HT1080 (cell line): ENCODE data around the gene MTA1. TPM values are rescaled to one million over a fixed set of nuclear protein-coding genes. Genes with fewer than 3 reads are reported as not detected.

ENCODE experiments used
- DNase-seq: peaks from one replicate; pipeline ENCODE4 v3.0.0-alpha.2; 2015; ENCODE audit warnings: low read depth
- total RNA-seq: library from RNA; depleted of rRNA; stranded (reverse); fragments of >200 nt; shearing (Covaris generic); gene quantifications from 2 replicates; pipeline ENCODE4 v1.2.3, GENCODE V29; 2014

MTA1 gene
- total RNA-seq, 1 experiment from 2014 or later, result 78.4 TPM

- no peak for DNase-seq
Observed at GRCh38 chr14:105485739-105486162, 66.1 kb downstream of the MTA1 start.

DNA sequence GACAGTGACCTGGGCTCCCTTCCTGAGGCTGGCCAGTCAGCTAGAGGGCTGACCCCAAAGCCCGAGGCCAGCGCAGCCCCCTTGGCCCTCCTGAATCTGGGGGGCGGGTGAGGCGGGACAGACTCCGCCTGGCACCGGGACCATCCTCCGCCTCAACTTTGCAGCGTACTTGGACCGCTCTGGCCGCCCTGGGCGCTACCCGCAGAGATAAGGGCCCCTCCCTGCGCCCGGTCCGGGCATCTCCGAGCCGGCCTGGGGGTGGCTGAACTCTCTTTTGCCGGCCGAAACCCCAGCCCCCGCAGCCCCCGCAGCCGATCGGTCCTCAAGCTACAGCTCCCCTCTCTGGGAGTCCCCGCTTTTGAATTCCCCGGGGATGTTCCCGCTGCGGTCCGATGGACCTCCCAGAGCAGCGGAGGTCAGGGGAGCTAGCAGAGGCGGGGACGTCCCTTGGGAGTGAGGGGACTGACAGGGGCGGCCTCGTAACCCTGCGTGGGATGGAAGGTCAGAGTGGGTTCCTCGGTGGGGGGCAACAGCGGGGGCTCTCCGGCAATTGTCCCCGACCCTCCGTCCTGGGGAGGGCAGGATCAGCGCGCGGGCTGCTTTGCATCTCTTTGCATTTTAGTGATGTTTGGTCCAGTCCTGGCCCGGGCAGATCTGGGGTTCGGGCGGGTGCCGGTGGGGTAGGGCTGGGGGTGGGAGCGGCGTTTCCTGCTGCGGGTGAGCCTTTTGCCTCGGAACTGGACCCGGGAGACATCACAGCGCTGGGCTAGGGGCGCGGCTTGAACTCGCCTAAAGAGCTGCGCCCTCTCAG lies 66.7 kb downstream of the MTA1 start, which contains the start of gene CRIP1:
Gene CRIP1, plus strand, starts transcription at position 724 of the 811 bp plus-strand sequence. CDS start 374 bp downstream, outside the sequence.
- no peak for DNase-seq

DNA sequence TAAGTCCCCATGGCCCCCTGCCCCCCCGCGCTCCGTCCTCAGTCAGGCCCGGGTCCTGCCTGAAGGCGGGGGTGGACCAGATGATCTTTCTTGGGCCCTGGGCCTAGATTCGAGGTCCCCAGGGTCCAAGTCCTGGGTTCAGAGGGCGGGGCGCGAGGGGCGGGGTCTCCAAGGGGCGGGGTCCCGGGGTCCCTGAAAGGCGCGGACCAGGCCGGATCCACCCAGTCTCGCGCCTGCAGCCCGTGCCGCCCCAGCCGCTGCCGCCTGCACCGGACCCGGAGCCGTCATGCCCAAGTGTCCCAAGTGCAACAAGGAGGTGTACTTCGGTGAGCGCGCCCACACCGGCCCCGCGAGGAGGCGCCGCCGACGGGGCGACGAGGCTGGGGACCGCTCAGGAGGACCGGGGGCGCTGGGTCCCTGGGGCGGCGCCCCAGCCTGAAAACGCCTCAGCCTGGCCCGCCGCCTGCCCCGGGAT lies 67.4 kb downstream of the MTA1 start:
- DNase-seq, result no peak

DNA sequence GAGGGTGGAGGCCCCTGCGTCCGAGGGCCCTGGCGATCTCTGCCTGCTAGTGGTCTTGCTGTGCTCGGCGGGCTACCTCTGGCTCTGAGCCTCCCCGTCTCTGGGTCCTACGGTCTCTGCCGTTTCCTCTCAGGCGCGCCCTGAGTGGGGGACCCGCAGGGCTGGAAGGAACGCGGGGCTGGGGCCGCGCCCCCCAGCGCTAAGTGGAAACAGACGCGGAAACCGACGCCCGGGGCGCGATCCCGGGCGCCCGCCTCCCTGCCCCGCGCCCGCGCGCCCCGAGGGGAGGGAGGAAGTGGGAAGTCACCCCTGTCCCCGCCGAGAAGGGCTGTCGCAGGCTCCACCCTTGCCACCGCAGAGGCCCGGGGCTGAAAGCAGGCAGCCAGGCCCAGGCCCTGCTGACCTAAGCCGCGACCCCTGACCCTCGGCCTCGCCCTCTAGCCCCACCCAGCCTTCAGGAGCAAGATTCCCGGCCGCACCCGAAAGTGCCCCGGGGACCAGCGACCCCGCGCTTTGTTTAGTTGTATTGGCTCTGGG lies 67.9 kb downstream of the MTA1 start:
- DNase-seq, result no peak

DNA sequence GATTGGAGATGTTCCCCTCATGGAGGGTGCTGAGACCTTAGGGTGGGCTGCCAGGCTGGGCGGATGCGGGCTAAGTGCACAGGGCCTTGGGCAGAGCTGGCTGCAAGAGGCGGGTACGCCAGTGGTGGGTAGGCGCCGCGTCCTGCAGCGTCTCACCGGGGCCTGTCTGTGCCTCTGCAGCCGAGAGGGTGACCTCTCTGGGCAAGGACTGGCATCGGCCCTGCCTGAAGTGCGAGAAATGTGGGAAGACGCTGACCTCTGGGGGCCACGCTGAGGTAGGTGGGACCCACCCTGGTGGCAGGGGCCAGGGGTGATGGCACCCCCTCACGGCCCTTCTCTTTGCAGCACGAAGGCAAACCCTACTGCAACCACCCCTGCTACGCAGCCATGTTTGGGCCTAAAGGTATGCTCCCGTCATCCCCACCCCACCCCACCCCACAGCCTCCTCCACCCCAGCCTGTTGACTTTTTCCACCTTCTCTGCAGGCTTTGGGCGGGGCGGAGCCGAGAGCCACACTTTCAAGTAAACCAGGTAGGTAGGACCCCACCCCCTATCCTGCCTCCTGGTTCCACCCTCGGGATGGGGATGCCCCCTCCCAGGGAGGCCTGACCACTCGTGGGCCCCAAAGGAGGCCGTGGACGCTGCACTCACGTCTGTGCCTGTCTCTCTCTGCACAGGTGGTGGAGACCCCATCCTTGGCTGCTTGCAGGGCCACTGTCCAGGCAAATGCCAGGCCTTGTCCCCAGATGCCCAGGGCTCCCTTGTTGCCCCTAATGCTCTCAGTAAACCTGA lies 68.6 kb downstream of the MTA1 start:
- no peak for DNase-seq

DNA sequence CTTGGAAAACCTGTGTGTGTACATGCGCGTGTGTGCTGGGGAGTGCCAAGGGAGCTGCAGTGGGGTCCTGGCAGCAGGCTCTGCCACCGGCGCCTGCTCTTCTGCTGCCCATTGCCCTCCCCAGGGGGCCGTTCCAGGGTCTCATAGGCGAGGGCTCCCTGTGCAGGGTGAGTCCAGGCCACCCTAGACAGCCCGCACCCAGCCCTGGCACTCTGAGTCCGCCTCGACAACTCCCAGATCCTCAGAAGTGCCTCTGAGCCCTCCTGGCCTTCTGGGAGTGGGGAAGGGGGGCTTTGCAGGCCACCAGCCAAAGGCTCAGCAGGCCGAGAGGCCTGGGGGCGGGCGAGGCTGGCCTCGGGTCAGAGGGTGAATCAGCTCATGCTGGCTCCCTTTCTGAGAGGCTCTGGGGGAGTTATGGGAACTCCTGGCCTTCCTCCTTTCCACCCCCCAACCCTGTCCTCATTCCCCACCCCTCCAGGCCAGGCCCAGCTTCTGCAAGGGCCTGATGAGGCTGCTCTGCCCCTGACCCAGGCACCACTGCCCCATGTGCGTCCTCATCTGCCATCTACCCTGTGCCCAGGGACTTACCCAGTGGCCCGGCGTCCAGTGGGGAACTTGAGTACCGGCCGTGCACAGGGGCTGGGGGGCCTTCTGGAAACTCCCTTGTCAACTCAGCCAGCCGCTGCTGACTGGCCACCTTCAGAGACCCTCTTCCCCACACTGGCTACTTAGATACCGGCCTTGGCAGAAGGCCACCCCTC lies 69.3 kb downstream of the MTA1 start:
- DNase-seq, result no peak

- DNase-seq, result peak; percentile 87
Observed at GRCh38 chr14:105489542-105490266, 70.1 kb downstream of the MTA1 start.

- no peak for DNase-seq
Observed at GRCh38 chr14:105490267-105490571, 70.6 kb downstream of the MTA1 start.

- DNase-seq, result peak; percentile 100
Observed at GRCh38 chr14:105490572-105491365, 71.1 kb downstream of the MTA1 start, which contains the start of gene TEDC1. TEDC1 (plus strand) TSS chr14:105491246; CDS start chr14:105491376, 130 bp downstream.

DNA sequence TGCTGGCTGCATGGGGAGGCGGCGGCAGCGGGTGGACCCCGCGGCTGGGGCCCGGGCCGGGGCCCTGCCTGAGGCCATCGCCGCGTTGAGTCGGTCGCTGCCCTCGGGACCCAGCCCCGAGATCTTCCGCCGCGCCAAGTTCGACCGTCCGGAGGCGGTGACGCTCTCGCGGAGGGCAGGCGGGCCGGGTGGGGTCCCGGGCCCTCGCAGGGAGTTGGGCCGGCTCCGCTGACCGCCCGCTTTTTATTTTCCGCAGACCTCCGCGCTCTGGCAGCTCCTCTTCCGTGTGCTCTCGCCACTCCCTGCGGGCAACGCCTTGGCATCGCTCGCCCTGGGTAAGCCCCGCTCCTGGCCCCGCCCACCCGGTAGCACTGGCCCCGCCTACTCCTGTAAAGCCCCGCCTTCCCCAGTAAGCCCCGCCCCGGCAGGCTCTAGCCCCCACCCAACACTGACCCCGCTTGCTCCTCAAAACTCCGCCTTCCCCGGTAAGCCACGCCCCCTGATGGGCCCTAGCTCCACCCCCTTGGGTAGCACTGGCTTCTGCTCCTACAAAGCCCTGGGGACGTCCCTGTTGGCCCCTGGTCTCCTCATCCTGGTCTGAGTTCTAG lies 71.8 kb downstream of the MTA1 start:
- DNase-seq, result peak; percentile 57

- DNase-seq, result no peak
Observed at GRCh38 chr14:105492031-105492970, 72.7 kb downstream of the MTA1 start.

- DNase-seq, result no peak
Observed at GRCh38 chr14:105492971-105493871, 73.6 kb downstream of the MTA1 start.

- DNase-seq, result no peak
Observed at GRCh38 chr14:105493921-105494605, 74.4 kb downstream of the MTA1 start.

- DNase-seq, result no peak
Observed at GRCh38 chr14:105494606-105494929, 74.9 kb downstream of the MTA1 start.

DNA sequence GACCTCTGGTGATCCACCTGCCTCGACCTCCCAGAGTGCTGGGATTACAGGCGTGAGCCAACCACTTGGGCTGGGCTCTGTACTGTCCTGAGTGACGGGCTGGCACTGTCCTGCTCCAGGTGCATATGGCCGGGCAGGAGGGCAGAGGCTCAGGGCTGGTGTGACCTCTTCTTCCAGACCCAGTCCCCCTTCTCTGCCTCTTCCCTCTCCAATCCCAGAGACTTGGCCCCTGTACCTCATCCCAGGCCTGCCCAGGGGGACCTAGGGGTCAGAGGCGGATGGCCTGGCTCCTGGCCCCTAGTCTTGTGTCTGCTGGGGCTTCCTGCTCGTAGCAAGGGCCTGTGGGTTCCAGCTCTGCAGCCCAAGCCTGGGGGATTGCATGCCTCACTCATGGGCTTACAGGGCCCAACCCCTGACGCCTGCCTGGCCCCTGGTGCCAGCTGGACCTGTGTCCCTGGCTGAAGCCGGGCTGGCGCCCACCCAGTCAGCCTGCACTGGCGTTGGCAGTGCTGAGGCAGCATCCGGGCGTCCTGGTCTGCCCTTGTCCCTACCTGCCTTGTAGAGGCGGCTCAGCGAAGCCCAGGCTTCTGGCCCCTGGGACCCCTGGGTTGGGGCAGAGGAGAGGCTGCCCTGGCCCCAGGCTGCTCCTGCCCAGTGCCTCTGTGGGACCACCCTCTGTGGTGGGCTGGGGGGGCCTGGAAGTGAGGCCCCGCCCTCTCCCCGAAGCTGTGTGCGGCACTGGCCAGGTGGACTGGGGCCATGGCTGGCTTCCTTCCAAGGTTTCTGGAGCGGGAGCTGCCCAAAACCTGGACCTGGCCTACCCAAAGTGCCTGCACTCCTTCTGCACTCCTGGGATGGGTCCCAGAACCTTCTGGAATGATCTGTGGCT lies 75.7 kb downstream of the MTA1 start:
- no peak for DNase-seq
